NB4 (cell line): Measurements from ENCODE around the gene SAV1.
A peak's percentile ranks its signal among the peaks of the same experiment; 100 is the strongest.

Source experiments
- DNase-seq: peaks from one replicate; pipeline ENCODE4 v3.0.0; 2010; ENCODE audit warnings: low read depth
- H3K4me3 ChIP-seq: one replicate; pipeline ENCODE4 v1.5.1; 2011; ENCODE audit warnings: mild to moderate bottlenecking, low read depth, low read length, moderate library complexity
- CTCF ChIP-seq: IDR thresholded peaks from one replicate; pipeline ENCODE4 v1.5.1; 2012; ENCODE audit warnings: low read depth, low read length
- MAX ChIP-seq: IDR thresholded peaks from 2 replicates; pipeline ENCODE4 v1.6.1; 2011; ENCODE audit warnings: low read depth, low read length
- MYC ChIP-seq: IDR thresholded peaks from 2 replicates; pipeline ENCODE4 v1.6.1; 2011; ENCODE audit warnings: low read depth, low read length
- POLR2A ChIP-seq: IDR thresholded peaks from 2 replicates; pipeline ENCODE4 v1.6.1; 2011; ENCODE audit warnings: mild to moderate bottlenecking; ENCODE audit not compliant: insufficient read length; ENCODE audit errors: extremely low read depth

SAV1 gene

GRCh38 chr14:50601394-50601793, 66.7 kb downstream of the SAV1 start:
- DNase-seq = no peak
- TF ChIP-seq POLR2A = no peak
- TF ChIP-seq CTCF = no peak
- TF ChIP-seq MYC = no peak
- TF ChIP-seq MAX = no peak

GRCh38 chr14:50600849-50601248, 67.3 kb downstream of the SAV1 start:
- TF ChIP-seq CTCF (no peak), MYC (no peak), POLR2A (no peak), MAX (no peak)
- H3K4me3 ChIP-seq = no peak overlapping the region
- no peak for DNase-seq

More at GRCh38 chr14:50601394-50601793, 66.7 kb downstream of the SAV1 start:
- no peak overlapping the region for H3K4me3 ChIP-seq

GRCh38 chr14:50599700-50600444, 68.2 kb downstream of the SAV1 start:
- TF ChIP-seq MYC (no peak), MAX (no peak), CTCF (peak; percentile 32), POLR2A (no peak)
- no peak overlapping the region for H3K4me3 ChIP-seq
- peak; percentile 29 for DNase-seq

- DNase-seq = no peak
Observed at GRCh38 chr14:50598765-50599164, 69.3 kb downstream of the SAV1 start.

GRCh38 chr14:50594577-50595316, 73.4 kb downstream of the SAV1 start:
- no peak overlapping the region for H3K4me3 ChIP-seq
- DNase-seq = no peak
- TF ChIP-seq CTCF = no peak
- no peak for TF ChIP-seq POLR2A
- TF ChIP-seq MAX = no peak
- no peak for TF ChIP-seq MYC

More at GRCh38 chr14:50598765-50599164, 69.3 kb downstream of the SAV1 start:
- TF ChIP-seq CTCF (no peak), POLR2A (no peak), MYC (no peak), MAX (no peak)
- H3K4me3 ChIP-seq = no peak overlapping the region
